Muscle of leg (tissue), 11 donors: ENCODE data around the gene PCNX3. TPM values are rescaled to one million over a fixed set of nuclear protein-coding genes. Genes with fewer than 3 reads are reported as not detected.

Experiments used
- DNase-seq: peaks from one replicate; pipeline ENCODE4 v3.0.0; 2013
- H3K27ac ChIP-seq: one replicate; pipeline ENCODE4 v1.5.1; 2013; ENCODE audit warnings: mild to moderate bottlenecking, low read length, control low read depth
- H3K27me3 ChIP-seq: one replicate; pipeline ENCODE4 v1.6.1; 2013; ENCODE audit warnings: low read length; ENCODE audit not compliant: control insufficient read depth, insufficient read depth
- H3K36me3 ChIP-seq: one replicate; pipeline ENCODE4 v1.6.1; 2013; ENCODE audit warnings: low read length; ENCODE audit not compliant: control insufficient read depth, insufficient read depth
- H3K4me1 ChIP-seq: one replicate; pipeline ENCODE4 v1.6.1; 2013; ENCODE audit warnings: low read length; ENCODE audit not compliant: control insufficient read depth, insufficient read depth
- H3K4me3 ChIP-seq: one replicate; pipeline ENCODE4 v1.5.1; 2013; ENCODE audit warnings: low read length, control low read depth
- H3K9me3 ChIP-seq: replicated peaks from 2 replicates; pipeline ENCODE4 v1.6.1; 2013; ENCODE audit warnings: low read depth, low read length; ENCODE audit not compliant: control insufficient read depth
- WGBS: methylation state at CpG from one replicate; pipeline ENCODE4 v1.1.5; 2013; ENCODE audit warnings: missing lambda C conversion rate; ENCODE audit not compliant: insufficient coverage; 5-methylcytosine and 5-hydroxymethylcytosine counted together
- polyA plus RNA-seq, 8 donors: library from polyadenylated mRNA; unstranded; fragments of 120-200 nt; gene quantifications; one replicate each; pipeline versions ENCODE4 v1.2.1 to v1.2.3, GENCODE V29; 2013; ENCODE audit warnings: inconsistent platforms in 1 of 8, low replicate concordance in 1 of 8; ENCODE audit not compliant: insufficient read length in 8 of 8, insufficient read depth in 1 of 8
- total RNA-seq: library from RNA; stranded (reverse); fragments of 120-200 nt; gene quantifications from one replicate; pipeline ENCODE4 v1.2.4, GENCODE V29; 2013

Gene PCNX3
- total and polyA plus RNA-seq, 9 donors = 6.6 to 24.7 (median 20.0) TPM

GRCh38 chr11:65619281-65619928 lies 3.8 kb downstream of the PCNX3 start:
- no peaks in the 10 kb centered on the region for H3K27me3 ChIP-seq
- no peak for DNase-seq
- peaks cover 74% of the 10 kb centered on the region for H3K36me3 ChIP-seq
- WGBS = 91% methylated on average over 21 of the region's 29 CpGs
- no peak overlapping the region for H3K4me3 ChIP-seq
- H3K4me1 ChIP-seq = peaks cover 12% of the 10 kb centered on the region
- no peak overlapping the region for H3K27ac ChIP-seq
- no peaks in the 10 kb centered on the region for H3K9me3 ChIP-seq

DNA sequence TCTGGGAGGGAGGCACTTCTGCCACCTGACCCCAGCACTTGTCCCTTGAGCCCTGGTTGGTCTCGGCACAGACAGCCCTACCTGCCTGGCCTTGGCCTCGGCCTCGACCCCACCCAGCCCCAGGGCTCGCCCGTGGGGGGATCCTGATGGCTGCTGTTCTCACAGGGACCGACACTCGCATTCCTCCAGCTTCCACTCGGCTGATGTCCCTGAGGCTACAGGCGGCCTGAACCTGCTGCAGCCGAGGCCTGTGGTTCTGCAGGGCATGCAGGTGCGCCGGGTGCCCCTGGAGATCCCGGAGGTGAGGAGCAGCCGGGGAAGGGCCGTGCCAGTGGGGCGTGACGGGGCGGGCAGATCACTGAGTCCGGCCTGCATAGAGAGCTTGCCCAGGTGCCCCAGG lies 5.1 kb downstream of the PCNX3 start:
- H3K4me1 ChIP-seq = peaks cover 12% of the 10 kb centered on the region
- WGBS = 90% methylated on average over 18 of the region's 19 CpGs

GRCh38 chr11:65621460-65621859 lies 5.9 kb downstream of the PCNX3 start:
- no peaks in the 10 kb centered on the region for H3K9me3 ChIP-seq
- no peak for DNase-seq
- H3K4me1 ChIP-seq = peaks cover 9% of the 10 kb centered on the region
- H3K27me3 ChIP-seq = no peaks in the 10 kb centered on the region
- H3K36me3 ChIP-seq = peaks cover 94% of the 10 kb centered on the region
- no peak overlapping the region for H3K27ac ChIP-seq
- 90% methylated on average over 13 of the region's 14 CpGs for WGBS
- H3K4me3 ChIP-seq = no peak overlapping the region

More for the DNA sequence above, 5.1 kb downstream of the PCNX3 start:
- Histone ChIP-seq H3K27ac (no peak overlapping the region), H3K36me3 (peaks cover 86% of the 10 kb centered on the region), H3K4me3 (no peak overlapping the region), H3K27me3 (no peaks in the 10 kb centered on the region), H3K9me3 (no peaks in the 10 kb centered on the region)
- no peak for DNase-seq

DNA sequence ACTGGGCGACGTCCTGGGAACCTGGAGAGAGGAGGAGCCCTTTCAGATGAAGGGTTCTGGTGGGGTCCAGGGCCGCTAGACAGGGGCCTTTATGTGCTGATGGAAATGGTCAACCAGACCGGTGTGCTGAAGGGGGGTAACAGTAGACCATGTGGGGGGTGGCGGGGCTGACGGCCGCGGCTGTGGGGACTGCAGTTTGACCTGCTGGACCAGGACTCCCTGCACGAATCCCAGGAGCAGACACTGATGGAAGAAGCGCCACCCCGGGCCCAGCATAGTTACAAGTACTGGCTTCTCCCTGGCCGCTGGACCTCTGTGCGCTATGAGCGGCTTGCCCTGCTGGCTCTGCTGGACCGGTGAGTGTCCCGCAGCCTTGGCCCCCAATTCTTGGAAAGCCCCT lies 6.4 kb downstream of the PCNX3 start:
- H3K27me3 ChIP-seq = no peaks in the 10 kb centered on the region
- no peak overlapping the region for H3K27ac ChIP-seq
- H3K4me1 ChIP-seq = peaks cover 4% of the 10 kb centered on the region
- DNase-seq = no peak
- 91% methylated on average over 16 of the region's 16 CpGs for WGBS
- no peaks in the 10 kb centered on the region for H3K9me3 ChIP-seq
- no peak overlapping the region for H3K4me3 ChIP-seq
- peaks cover 96% of the 10 kb centered on the region for H3K36me3 ChIP-seq

DNA sequence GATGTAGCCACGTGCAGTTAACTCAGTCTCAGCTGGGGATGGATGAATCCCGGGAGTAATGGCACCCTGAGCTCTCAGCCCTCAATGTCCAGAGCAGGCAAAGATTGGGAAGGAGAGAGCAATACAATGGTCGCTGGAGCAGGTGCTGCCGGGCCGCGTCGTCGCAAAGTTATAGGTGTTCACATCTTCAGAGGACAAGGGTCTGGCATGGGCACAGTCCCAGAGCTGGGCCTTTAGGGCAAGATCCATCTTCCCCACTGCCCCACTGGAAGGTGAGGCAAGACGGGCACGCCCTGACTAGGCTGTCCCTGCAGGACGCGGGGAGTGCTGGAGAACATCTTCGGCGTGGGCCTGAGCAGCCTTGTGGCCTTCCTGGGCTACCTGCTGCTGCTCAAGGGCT lies 7.6 kb downstream of the PCNX3 start:
- H3K27ac ChIP-seq = no peak overlapping the region
- DNase-seq = no peak
- H3K36me3 ChIP-seq = peaks cover 96% of the 10 kb centered on the region
- no peaks in the 10 kb centered on the region for H3K4me1 ChIP-seq
- WGBS = 92% methylated on average over 14 of the region's 14 CpGs
- H3K9me3 ChIP-seq = no peaks in the 10 kb centered on the region
- no peak overlapping the region for H3K4me3 ChIP-seq
- no peaks in the 10 kb centered on the region for H3K27me3 ChIP-seq

DNA sequence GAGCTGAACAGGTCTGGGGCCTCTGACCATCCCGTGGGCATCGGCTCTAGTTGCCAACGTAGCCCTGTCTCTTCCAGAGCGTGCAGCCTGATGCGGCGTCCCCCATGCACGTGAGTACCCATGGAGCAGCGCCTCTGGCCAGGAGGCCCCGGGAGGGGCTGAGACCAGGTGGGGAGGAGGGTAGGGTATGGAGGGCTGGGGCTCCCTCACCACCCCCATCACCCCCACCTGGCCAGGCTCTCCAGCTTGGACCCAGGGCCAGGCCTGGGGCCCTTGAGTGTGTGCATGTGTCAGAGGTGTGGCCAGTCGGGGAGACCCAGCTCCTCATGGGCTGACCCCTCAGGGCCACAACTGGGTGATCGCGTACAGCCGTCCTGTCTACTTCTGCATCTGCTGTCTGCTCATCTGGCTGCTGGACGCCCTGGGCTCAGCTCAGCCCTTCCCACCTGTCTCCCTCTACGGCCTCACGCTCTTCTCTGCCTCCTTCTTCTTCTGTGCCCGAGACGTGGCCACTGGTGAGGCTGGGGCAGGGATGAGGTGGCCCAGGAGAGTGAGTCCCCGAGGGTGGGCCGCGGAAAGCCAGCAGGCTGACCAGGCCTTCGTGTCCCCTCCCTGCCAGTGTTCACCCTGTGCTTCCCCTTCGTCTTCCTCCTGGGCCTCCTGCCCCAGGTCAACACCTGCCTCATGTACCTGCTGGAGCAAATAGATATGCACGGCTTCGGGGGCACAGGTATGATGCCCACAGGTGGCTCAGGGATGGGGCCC lies 8.5 kb downstream of the PCNX3 start:
- H3K4me1 ChIP-seq = no peaks in the 10 kb centered on the region
- H3K36me3 ChIP-seq = peaks cover 96% of the 10 kb centered on the region
- 92% methylated on average over 14 of the region's 25 CpGs for WGBS
- H3K9me3 ChIP-seq = no peaks in the 10 kb centered on the region
- no peak for DNase-seq
- H3K27me3 ChIP-seq = no peaks in the 10 kb centered on the region
- no peak overlapping the region for H3K4me3 ChIP-seq
- H3K27ac ChIP-seq = no peak overlapping the region

DNA sequence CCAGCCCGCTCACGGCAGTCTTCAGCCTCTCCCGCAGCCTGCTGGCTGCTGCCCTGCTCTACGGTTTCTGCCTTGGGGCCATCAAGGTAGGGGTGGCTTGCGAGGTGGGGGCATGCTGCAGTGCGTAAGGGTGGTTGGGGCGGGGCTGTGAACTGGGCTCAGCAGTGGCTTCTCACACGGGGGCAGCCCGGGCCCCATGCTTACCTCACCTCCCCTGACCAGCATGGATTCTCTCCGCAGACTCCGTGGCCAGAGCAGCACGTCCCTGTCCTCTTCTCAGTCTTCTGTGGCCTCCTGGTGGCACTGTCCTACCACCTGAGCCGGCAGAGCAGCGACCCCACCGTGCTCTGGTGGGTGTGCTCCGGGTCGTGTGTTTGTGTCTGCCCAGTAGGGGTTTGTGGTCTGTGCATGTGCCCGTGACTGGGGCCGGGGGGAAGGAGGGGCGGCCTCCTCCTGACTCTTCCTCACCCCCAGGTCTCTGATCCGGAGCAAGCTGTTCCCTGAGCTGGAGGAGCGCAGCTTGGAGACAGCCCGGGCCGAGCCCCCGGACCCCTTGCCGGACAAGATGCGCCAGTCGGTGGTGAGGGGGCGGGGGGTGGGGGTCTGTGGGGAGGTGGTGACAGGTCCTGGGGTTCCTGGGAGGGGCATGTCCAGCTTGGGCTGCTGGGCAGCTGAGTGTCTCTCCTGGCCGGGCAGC lies 9.5 kb downstream of the PCNX3 start:
- Histone ChIP-seq H3K4me1 (no peaks in the 10 kb centered on the region), H3K27ac (no peak overlapping the region), H3K27me3 (no peaks in the 10 kb centered on the region), H3K36me3 (peaks cover 96% of the 10 kb centered on the region), H3K4me3 (no peak overlapping the region), H3K9me3 (no peaks in the 10 kb centered on the region)
- WGBS = 82% methylated on average over 21 of the region's 30 CpGs
- DNase-seq = no peak

DNA sequence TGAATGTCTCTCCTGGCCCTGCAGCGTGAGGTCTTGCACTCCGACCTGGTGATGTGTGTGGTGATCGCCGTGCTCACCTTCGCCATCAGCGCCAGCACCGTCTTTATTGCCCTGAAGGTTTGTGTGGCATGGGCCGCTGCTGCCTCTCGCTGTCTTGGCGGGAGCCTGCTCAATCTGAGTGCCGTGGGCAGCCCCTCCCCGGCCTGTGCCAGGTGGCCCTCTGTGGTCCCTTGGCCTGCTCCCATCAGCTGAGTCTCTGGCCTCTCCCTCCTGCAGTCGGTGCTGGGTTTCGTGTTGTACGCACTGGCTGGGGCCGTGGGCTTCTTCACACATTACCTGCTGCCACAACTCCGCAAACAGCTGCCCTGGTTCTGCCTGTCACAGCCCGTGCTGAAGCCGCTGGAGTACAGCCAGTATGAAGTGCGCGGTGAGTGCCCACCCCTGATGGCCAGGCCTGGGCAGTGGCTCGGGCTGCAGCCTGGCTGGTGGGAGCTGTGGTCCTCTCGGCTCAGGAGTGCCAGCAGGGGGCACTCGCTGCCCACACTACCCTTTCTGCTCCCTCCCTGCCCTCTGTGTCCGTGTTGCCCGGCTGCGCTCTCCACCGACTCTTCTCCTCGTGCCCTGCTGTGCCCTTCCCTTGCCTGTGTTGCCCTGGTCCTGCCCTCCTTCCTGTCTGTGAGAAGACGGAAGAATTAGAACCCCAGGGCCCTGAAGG lies 10.2 kb downstream of the PCNX3 start:
- H3K27me3 ChIP-seq = no peaks in the 10 kb centered on the region
- WGBS = 74% methylated on average over 28 of the region's 30 CpGs
- DNase-seq = peak; percentile 56

GRCh38 chr11:65627202-65627601 lies 11.6 kb downstream of the PCNX3 start:
- H3K36me3 ChIP-seq = peaks cover 91% of the 10 kb centered on the region
- H3K4me3 ChIP-seq = no peak overlapping the region
- WGBS = 93% methylated on average over 13 of the region's 13 CpGs
- H3K4me1 ChIP-seq = no peaks in the 10 kb centered on the region
- H3K27ac ChIP-seq = no peak overlapping the region
- no peaks in the 10 kb centered on the region for H3K27me3 ChIP-seq
- no peak for DNase-seq
- no peaks in the 10 kb centered on the region for H3K9me3 ChIP-seq

More for the DNA sequence above, 10.2 kb downstream of the PCNX3 start:
- H3K4me3 ChIP-seq = no peak overlapping the region
- H3K36me3 ChIP-seq = peaks cover 95% of the 10 kb centered on the region
- H3K27ac ChIP-seq = no peak overlapping the region
- H3K4me1 ChIP-seq = no peaks in the 10 kb centered on the region
- H3K9me3 ChIP-seq = no peaks in the 10 kb centered on the region

GRCh38 chr11:65629579-65629978 lies 14.0 kb downstream of the PCNX3 start:
- no peak for DNase-seq
- Histone ChIP-seq H3K36me3 (peaks cover 87% of the 10 kb centered on the region), H3K4me3 (no peak overlapping the region), H3K9me3 (no peaks in the 10 kb centered on the region), H3K27ac (no peak overlapping the region), H3K27me3 (no peaks in the 10 kb centered on the region), H3K4me1 (no peaks in the 10 kb centered on the region)
- WGBS = 97% methylated on average over 14 of the region's 14 CpGs
